CD4-positive, alpha-beta T cell (primary cell): Measurements from ENCODE around the gene ARIH2. TPM values are rescaled to one million over a fixed set of nuclear protein-coding genes. Genes with fewer than 3 reads are reported as not detected.

Experiments
- ATAC-seq: fragments of 200-7000 bp; cut with Tn5 transposase; one replicate; pipeline ENCODE4 v1.10.0; 2022; ENCODE audit warnings: mild to moderate bottlenecking; ENCODE audit not compliant: poor library complexity
- CTCF ChIA-PET: fragments of 350-600 bp; sonication (Branson Sonifier 250); formaldehyde crosslinking; loops from one replicate; lab custom pipeline; 2021; ENCODE audit warnings: antibody characterized with exemption, inconsistent platforms; lab: Charles Lee
- POLR2A ChIA-PET: fragments of 350-600 bp; sonication (Branson Sonifier 250); formaldehyde crosslinking; loops from one replicate; lab custom pipeline; 2021; ENCODE audit warnings: antibody characterized with exemption, inconsistent platforms; lab: Charles Lee
- DNase-seq, 14 experiments: peaks; one replicate each; pipeline ENCODE4 v3.0.0-alpha.2; 2013 to 2020; ENCODE audit warnings: mixed read lengths in 2 of 14
- H3K27ac ChIP-seq, 2 donors: one replicate each; pipeline versions ENCODE4 v1.5.1 to v1.7.0; 2013; ENCODE audit warnings: low read length in 2 of 2, low read depth in 1 of 2, mild to moderate bottlenecking in 1 of 2
- H3K27me3 ChIP-seq, 2 experiments: 1 replicate in 1 of 2; 2 replicates in 1 of 2; pipeline versions ENCODE4 v1.6.1 to v1.7.0; 2013; ENCODE audit warnings: low read length in 2 of 2, control low read depth in 1 of 2, mild to moderate bottlenecking in 1 of 2, moderate library complexity in 1 of 2; ENCODE audit not compliant: insufficient read depth in 2 of 2, control insufficient read depth in 1 of 2
- H3K36me3 ChIP-seq: one replicate; pipeline ENCODE4 v1.6.1; 2013; ENCODE audit warnings: low read length, control low read depth; ENCODE audit not compliant: insufficient read depth
- H3K4me1 ChIP-seq: one replicate; pipeline ENCODE4 v1.6.1; 2013; ENCODE audit warnings: low read length, control low read depth; ENCODE audit not compliant: insufficient read depth
- H3K4me3 ChIP-seq: one replicate; pipeline ENCODE4 v1.5.1; 2013; ENCODE audit warnings: mild to moderate bottlenecking, low read length, moderate library complexity
- H3K9me3 ChIP-seq, 2 experiments: 1 replicate in 1 of 2; 2 replicates in 1 of 2; pipeline versions ENCODE4 v1.6.1 to v1.7.0; 2013; ENCODE audit warnings: low read length in 2 of 2, mild to moderate bottlenecking in 2 of 2, control low read depth in 1 of 2, moderate library complexity in 1 of 2; ENCODE audit not compliant: control insufficient read depth in 1 of 2, insufficient read depth in 1 of 2
- H3K27ac Mint-ChIP-seq: one replicate; pipeline ENCODE4 v1.8.0; 2020; ENCODE audit warnings: mixed read lengths
- H3K27me3 Mint-ChIP-seq: one replicate; pipeline ENCODE4 v1.8.0; 2021; ENCODE audit warnings: mixed read lengths
- H3K36me3 Mint-ChIP-seq: one replicate; pipeline ENCODE4 v1.8.0; 2021; ENCODE audit warnings: low read depth, mixed read lengths
- H3K4me1 Mint-ChIP-seq: one replicate; pipeline ENCODE4 v1.8.0; 2021; ENCODE audit warnings: low read depth, mixed read lengths
- H3K4me3 Mint-ChIP-seq: one replicate; pipeline ENCODE4 v1.8.0; 2020; ENCODE audit warnings: mild to moderate bottlenecking, mixed read lengths
- H3K9me3 Mint-ChIP-seq: one replicate; pipeline ENCODE4 v1.8.0; 2020; ENCODE audit warnings: mixed read lengths
- CTCF ChIP-seq: fragments of 200-600 bp; IDR thresholded peaks from one replicate; pipeline ENCODE4 v1.8.0; 2022; ENCODE audit warnings: antibody characterized with exemption, mild to moderate bottlenecking
- intact Hi-C, 2 experiments: fragments of 100-400 bp; cut with DNase I in 1 of 2; cut with micrococcal nuclease in 1 of 2; formaldehyde crosslinking; loops; one replicate each; pipeline versions ENCODE4 v1.15.1 to v1.9.0; 2023 to 2025; cut with DNase I, micrococcal nuclease
- total RNA-seq, 174 experiments: library from RNA in 2 of 174; stranded (reverse) in 2 of 174; gene quantifications; one replicate each; pipeline ENCODE4 v1.2.3 and lab custom pipeline; 2021 to 2026

The ARIH2 gene
- total RNA-seq, 2 experiments from 2014 or later = 182 TPM

- intact Hi-C loops = no loop called here
Measured at GRCh38 chr3:48885753-48886152, 32.9 kb upstream of the ARIH2 start.

DNA sequence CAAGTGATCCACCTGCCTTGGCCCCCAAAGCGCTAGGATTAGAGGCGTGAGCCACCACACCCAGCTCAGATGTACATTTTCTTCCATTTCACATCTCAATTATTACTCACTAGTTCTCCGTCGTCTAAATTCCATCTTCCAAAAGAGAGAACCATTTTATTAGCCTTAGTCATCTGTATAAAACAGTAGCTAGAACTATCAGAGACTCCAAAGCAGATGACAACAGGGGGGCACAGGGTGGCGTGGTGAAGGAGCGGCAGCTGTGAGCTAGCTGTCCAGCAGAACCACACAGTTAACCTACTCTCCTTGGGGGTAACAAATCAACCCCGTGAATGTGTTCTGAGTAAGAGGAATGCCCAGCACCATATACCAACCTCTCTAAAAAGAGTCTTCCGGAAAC lies 27.0 kb upstream of the ARIH2 start:
- intact Hi-C loops = no loop called here
- Histone ChIP-seq H3K4me3 (no peak overlapping the region), H3K27me3 (no peaks in the 10 kb centered on the region), H3K9me3 (no peaks in the 10 kb centered on the region), H3K4me1 (peaks cover 15% of the 10 kb centered on the region), H3K36me3 (peaks cover 25% of the 10 kb centered on the region), H3K27ac (no peak overlapping the region)
- Mint-ChIP-seq H3K36me3 (peaks cover 35% of the 10 kb centered on the region), H3K9me3 (no peaks in the 10 kb centered on the region), H3K4me3 (no peak overlapping the region), H3K27ac (no peak overlapping the region), H3K4me1 (peaks cover 29% of the 10 kb centered on the region), H3K27me3 (no peaks in the 10 kb centered on the region)
- ATAC-seq (no peak), DNase-seq (no peak)
- ChIA-PET CTCF (no interaction called here), POLR2A (no interaction called here)
- no peak for TF ChIP-seq CTCF

More at GRCh38 chr3:48885753-48886152, 32.9 kb upstream of the ARIH2 start:
- Histone ChIP-seq H3K27ac (no peak overlapping the region), H3K4me3 (no peak overlapping the region), H3K4me1 (no peaks in the 10 kb centered on the region), H3K9me3 (no peaks in the 10 kb centered on the region), H3K27me3 (no peaks in the 10 kb centered on the region), H3K36me3 (peaks cover 49% of the 10 kb centered on the region)
- Mint-ChIP-seq H3K27ac (no peak overlapping the region), H3K4me1 (peaks cover 20% of the 10 kb centered on the region), H3K27me3 (no peaks in the 10 kb centered on the region), H3K4me3 (no peak overlapping the region), H3K9me3 (no peaks in the 10 kb centered on the region), H3K36me3 (peaks cover 59% of the 10 kb centered on the region)
- no peak for TF ChIP-seq CTCF
- ATAC-seq (no peak), DNase-seq (no peak)
- ChIA-PET CTCF (no interaction called here), POLR2A (no interaction called here)

GRCh38 chr3:48894516-48894915 lies 24.1 kb upstream of the ARIH2 start:
- Mint-ChIP-seq H3K4me1 (peaks cover 44% of the 10 kb centered on the region), H3K27ac (no peak overlapping the region), H3K27me3 (no peaks in the 10 kb centered on the region), H3K9me3 (no peaks in the 10 kb centered on the region), H3K36me3 (peaks cover 25% of the 10 kb centered on the region), H3K4me3 (no peak overlapping the region)
- no peak for DNase-seq
- Histone ChIP-seq H3K27ac (no peak overlapping the region), H3K36me3 (peaks cover 19% of the 10 kb centered on the region), H3K9me3 (no peaks in the 10 kb centered on the region), H3K4me1 (peaks cover 43% of the 10 kb centered on the region), H3K27me3 (no peaks in the 10 kb centered on the region), H3K4me3 (no peak overlapping the region)
- intact Hi-C loops = no loop called here
- TF ChIP-seq CTCF = no peak
- no peak for ATAC-seq
- POLR2A ChIA-PET = interaction anchor here (0.6 kb wide), 1 partner anchor 154 kb away, joined by 3 read pairs; no protein-coding TSS in a partner anchor
- CTCF ChIA-PET = no interaction called here
